Liver (tissue), 3 donors: ENCODE results near the gene TBL2.

Experiments
- CTCF ChIP-seq: fragments of 150-350 bp; IDR thresholded peaks from 2 replicates; pipeline ENCODE4 v1.5.1; 2017; ENCODE audit warnings: improper control_type of control experiment, low read depth, low read length; ENCODE audit not compliant: missing input control
- EGR1 ChIP-seq, 2 donors: IDR thresholded peaks; 2 replicates each; pipeline ENCODE4 v1.6.1; 2016 to 2018; ENCODE audit warnings: antibody characterized with exemption in 2 of 2, low read depth in 2 of 2
- FOXA1 ChIP-seq: IDR thresholded peaks from 2 replicates; pipeline ENCODE4 v1.6.1; 2016; ENCODE audit warnings: antibody characterized with exemption
- GABPA ChIP-seq, 2 donors: IDR thresholded peaks in 1 of 2; conservative IDR thresholded peaks in 1 of 2; 2 replicates each; pipeline ENCODE4 v1.6.1; 2016; ENCODE audit warnings: antibody characterized with exemption in 2 of 2, mild to moderate bottlenecking in 1 of 2, moderate library complexity in 1 of 2
- JUND ChIP-seq, 2 donors: IDR thresholded peaks; 2 replicates each; pipeline ENCODE4 v1.6.1; 2016; ENCODE audit warnings: antibody characterized with exemption in 2 of 2
- MAX ChIP-seq: IDR thresholded peaks from 2 replicates; pipeline ENCODE4 v1.6.1; 2016; ENCODE audit warnings: antibody characterized with exemption
- RAD21 ChIP-seq, 2 donors: IDR thresholded peaks; 2 replicates each; pipeline ENCODE4 v1.6.1; 2016; ENCODE audit warnings: antibody characterized with exemption in 2 of 2, mild to moderate bottlenecking in 2 of 2
- REST ChIP-seq: IDR thresholded peaks from 2 replicates; pipeline ENCODE4 v1.6.1; 2016; ENCODE audit warnings: antibody characterized with exemption, mild to moderate bottlenecking
- TAF1 ChIP-seq: conservative IDR thresholded peaks from 2 replicates; pipeline ENCODE4 v1.6.1; 2016; ENCODE audit warnings: antibody characterized with exemption, mild to moderate bottlenecking
- YY1 ChIP-seq: IDR thresholded peaks from 2 replicates; pipeline ENCODE4 v1.6.1; 2016; ENCODE audit warnings: antibody characterized with exemption, mild to moderate bottlenecking
- ZBTB33 ChIP-seq: IDR thresholded peaks from 2 replicates; pipeline ENCODE4 v1.6.1; 2016; ENCODE audit warnings: antibody characterized with exemption
- donor health status: healthy.
- donor health status: healthy.

- TF ChIP-seq FOXA1 = no peak
- no peak for TF ChIP-seq CTCF
- TF ChIP-seq REST = no peak
- no peak for TF ChIP-seq YY1
- no peak for TF ChIP-seq MAX
- no peak for TF ChIP-seq ZBTB33
- TF ChIP-seq GABPA (IDR thresholded peaks at IDR 0.05 in 1 of 2, conservative IDR thresholded peaks at IDR 0.05 in 1 of 2) = no peak
- TF ChIP-seq RAD21 (IDR thresholded peaks at IDR 0.05) = no peak
- TF ChIP-seq TAF1 = no peak
- TF ChIP-seq EGR1 (IDR thresholded peaks at IDR 0.05; ENCODE audit: low read depth in 2 of 2) = no peak
- TF ChIP-seq JUND (IDR thresholded peaks at IDR 0.05) = no peak
These were observed 32.7 kb upstream of the TBL2 start for GRCh38 chr7:73611017-73611555.
